ENCODE results near the gene TBX18.
A peak's percentile ranks its signal among the peaks of the same experiment; 100 is the strongest.

TBX18 gene

DNA sequence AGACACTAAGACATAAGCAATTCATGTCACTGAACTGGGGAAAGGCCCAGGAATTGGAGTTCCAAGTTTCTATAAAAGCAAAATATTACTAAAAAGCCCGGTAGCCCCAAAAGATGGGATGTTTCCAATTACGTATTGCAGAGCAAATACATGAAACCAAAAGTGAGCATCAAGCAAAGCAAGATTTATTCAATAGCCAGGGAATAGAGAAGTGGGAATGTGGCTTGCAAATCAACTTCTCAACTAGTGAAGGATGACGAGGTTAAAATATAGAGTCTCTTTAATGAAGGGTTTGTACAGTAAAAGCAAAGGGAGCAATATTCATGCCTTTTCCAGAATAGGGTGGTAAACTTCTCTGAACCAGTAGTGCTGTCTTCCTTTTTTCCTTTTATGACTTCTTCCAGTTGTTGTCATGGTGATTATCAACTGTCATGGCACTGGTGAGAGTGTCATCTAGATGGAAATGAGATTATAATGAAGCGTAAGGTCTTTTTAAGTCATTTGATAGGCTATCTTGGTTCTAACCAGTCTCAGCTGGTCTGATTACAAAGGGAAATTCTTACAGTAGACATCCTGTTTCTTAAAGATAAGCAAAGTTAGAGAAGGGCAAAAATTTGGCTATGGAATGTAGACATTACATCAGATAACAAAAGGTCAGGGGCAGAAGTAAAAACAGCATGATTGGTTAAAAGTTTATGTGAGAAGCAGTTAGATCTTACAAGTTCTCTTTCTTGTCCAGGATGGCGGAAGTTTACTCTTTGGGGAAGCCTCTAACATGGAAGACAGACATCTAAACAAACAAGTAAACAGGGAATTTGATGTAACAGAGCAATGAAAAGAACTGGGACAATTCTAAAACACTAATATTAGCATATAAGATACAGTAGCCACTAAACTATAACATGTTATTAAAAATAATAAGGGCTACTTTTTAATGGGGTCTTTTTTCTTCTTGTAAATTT, 96.9 kb downstream of the TBX18 start:
- peak; percentile 4 for DNase-seq

DNA sequence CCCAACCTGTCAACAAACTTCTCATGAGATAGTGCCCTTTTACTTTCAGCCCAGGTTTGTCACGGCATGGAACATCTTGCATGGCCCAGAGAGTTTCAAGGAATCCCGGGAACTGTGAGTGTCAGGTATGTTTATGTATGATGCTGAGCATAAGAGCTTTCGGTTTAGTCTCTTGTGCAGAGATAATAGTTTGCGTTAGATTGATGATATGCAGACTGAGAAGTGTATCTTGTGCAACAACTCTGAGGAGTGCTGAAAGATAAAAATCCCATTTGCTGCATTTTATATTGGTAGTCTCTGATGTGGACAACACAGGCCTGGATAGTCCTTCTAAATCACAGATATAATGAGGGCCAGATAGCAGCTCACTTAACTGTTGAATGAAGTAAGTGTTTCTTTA, 99.0 kb downstream of the TBX18 start:
- DNase-seq: no peak

GRCh38 chr6:84663866-84664265, 100.5 kb downstream of the TBX18 start:
- DNase-seq: no peak

DNA sequence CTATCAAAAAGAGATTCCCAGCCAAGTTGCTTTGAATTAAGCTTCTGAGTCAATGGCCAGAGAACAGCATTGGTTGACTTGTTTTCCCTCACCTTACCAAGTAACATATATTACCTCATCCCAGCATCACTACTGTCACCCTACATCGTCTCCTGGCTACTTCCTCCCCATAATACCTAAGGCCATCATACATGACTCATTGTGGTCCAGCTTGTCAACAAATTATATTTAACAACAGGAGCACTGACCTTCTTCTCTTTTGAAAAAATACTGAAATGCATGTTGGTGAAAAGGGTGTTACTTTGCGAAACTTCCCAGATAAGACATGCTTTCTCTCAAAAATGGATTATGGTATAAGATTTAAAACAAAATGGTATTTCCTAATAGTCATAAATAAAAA, 106.9 kb downstream of the TBX18 start:
- DNase-seq: peak; percentile 26

DNA sequence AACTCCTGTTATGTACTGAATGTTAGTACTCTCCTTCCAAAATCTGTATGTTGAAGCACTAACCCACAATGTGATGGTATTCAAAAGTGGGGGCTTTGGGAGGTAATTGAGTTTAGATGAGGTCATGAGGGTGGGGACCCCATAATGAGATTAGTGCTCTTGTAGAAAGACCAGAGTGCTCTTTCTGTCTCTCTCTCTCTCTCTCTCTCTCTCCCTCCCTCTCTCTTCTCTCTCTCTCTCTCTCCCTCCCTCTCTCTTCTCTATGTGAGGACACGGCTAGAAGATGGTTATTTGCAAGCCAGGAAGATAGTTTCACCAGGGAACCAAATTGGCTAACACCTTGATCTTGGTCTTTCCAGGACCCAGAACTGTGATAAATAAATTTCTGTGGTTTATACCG, 107.4 kb downstream of the TBX18 start:
- no peak for DNase-seq

DNA sequence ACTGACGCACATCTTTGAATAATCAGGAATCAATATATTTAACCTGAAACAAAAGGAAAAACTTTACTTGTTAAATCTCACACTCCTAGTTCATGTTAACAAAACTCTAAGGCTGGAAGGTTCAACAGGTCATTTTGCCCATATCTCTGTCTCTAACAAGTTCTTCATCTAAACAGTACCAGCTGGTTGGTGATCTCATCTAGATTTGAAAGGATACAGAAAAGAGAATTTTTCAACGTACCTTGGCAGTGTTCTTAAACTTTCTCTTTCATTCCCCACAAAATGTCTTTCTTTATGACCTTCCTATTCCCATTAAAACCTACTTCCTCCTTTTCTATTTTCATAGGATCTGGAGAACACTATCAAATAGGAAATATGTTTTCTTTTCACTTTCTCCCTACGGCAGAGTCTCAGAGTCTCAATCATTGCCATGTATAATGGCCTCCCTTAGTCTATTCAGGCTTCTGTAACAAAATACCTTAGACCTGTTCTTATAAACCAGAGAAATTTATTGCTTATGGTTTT, 111.3 kb downstream of the TBX18 start:
- peak; percentile 14 for DNase-seq

DNA sequence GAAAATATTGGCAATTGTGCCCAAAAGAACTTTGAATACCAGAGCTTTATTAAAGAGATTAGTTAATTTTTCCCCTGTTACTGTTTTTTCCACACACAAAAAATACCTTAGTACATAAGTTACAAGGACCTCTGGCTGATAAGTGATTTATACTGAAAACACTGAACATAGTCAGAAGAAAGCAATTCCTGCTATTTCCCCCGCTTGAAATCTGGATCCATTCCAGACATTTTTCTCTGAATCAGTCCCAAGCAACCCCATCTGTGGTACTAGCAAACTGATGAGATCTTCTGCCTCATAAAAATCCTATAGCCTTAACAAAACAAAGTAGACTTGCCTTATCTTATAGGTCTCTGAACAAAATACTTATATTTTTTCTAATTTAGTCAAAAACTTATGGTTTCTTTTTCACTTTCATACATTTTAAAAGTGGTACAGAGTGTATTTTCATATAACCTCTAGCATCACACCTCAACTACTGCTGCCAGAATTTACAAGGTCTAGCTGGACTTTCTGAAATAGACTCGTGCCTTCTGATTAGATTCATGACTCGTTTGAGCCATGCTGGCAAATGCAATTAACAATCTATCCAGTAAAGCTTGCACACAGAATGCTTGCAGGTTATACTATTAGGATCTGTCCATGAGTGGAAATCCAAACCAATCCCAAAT, 111.9 kb downstream of the TBX18 start:
- DNase-seq: peak; percentile 97

GRCh38 chr6:84651583-84651982, 112.8 kb downstream of the TBX18 start:
- peak; percentile 18 for DNase-seq

- no peak for DNase-seq
Observed at GRCh38 chr6:84648444-84648843, 116.0 kb downstream of the TBX18 start.

- peak; percentile 78 for DNase-seq
Observed at GRCh38 chr6:84645563-84646266, 118.7 kb downstream of the TBX18 start.

- DNase-seq: peak; percentile 74
Observed at GRCh38 chr6:84645000-84645399, 119.4 kb downstream of the TBX18 start.

DNA sequence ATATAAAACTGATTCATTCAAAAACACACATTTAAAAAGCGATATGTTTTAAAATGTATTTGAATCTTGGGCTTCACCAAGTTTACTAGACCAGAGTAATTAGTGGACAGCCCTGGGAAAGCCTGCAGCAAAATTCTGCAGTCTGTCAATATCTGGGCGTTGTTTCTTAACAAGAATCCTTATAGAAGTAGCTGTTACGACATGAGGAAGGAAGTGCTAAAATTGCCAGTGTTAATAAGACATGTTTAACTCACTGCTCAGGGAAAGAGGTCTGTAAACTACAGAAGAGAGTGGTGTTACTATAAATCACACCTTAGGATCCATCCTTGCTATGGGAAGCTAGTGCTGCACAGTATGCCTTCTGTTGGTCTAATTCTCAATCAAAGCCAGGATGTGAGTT, 120.6 kb downstream of the TBX18 start:
- DNase-seq: no peak

- DNase-seq: no peak
Observed at GRCh38 chr6:84641076-84641475, 123.3 kb downstream of the TBX18 start.

DNA sequence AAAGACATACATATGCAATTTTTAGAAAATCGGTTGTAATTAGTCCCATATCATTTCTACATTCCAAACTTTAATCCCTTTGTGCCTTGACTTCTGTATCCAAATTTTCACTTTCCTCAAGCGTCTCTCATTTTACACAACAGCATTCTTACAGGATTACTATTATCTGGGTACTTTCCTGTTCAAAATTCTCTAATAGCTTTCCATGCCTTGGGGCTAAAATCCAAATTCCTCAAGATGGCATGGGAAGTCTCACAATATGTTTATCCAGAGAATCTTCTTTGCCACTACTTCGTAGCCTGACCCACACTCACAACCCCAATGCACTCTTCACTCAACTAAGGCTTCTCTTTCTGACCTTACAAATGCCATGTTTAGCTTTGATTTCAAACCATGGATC, 125.0 kb downstream of the TBX18 start:
- peak; percentile 89 for DNase-seq

- no peak for DNase-seq
Observed at GRCh38 chr6:84638286-84638685, 126.1 kb downstream of the TBX18 start.

Data from EL (cell line).